Esophagus squamous epithelium (tissue), 4 donors: ENCODE measurements around the gene PTPRN2.
"Not testable (repeated sequence)": the region's sequence is repeated elsewhere in the genome, so short reads cannot be mapped to it uniquely, and the experiment has no call there.

Experiments
- POLR2A ChIP-seq, 4 donors: fragments of 450-650 bp; IDR thresholded peaks; one replicate each; pipeline ENCODE4 v1.6.1; 2017; ENCODE audit warnings: antibody characterized with exemption in 4 of 4, mild to moderate bottlenecking in 4 of 4, moderate library complexity in 3 of 4
- TF ChIP-seq, protein P1 (sequence below), 6 experiments: fragments of 450-650 bp in 4 of 6; fragments of 200-600 bp in 2 of 6; sonication (generic) in 2 of 6; IDR thresholded peaks; one replicate each; pipeline ENCODE4 v1.5.1; 2016 to 2019; ENCODE audit warnings: antibody characterized with exemption in 6 of 6, mild to moderate bottlenecking in 4 of 6, moderate library complexity in 4 of 6

DNA sequence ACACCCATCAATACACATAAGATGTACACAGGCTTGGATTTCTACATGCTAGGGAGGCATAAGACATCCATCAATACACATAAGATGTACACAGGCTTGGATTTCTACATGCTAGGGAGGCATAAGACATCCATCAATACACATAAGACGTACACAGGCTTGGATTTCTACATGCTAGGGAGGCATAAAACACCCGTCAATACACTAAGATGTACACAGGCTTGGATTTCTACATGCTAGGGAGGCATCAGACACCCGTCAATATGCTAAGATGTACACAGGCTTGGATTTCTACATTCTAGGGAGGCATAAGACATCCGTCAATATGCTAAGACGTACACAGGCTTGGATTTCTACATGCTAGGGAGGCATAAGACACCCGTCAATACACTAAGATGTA, 283.6 kb downstream of the PTPRN2 start:
- TF ChIP-seq, protein P1, sequence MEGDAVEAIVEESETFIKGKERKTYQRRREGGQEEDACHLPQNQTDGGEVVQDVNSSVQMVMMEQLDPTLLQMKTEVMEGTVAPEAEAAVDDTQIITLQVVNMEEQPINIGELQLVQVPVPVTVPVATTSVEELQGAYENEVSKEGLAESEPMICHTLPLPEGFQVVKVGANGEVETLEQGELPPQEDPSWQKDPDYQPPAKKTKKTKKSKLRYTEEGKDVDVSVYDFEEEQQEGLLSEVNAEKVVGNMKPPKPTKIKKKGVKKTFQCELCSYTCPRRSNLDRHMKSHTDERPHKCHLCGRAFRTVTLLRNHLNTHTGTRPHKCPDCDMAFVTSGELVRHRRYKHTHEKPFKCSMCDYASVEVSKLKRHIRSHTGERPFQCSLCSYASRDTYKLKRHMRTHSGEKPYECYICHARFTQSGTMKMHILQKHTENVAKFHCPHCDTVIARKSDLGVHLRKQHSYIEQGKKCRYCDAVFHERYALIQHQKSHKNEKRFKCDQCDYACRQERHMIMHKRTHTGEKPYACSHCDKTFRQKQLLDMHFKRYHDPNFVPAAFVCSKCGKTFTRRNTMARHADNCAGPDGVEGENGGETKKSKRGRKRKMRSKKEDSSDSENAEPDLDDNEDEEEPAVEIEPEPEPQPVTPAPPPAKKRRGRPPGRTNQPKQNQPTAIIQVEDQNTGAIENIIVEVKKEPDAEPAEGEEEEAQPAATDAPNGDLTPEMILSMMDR (IDR thresholded peaks at IDR 0.05) = not testable (repeated sequence)
- TF ChIP-seq POLR2A (IDR thresholded peaks at IDR 0.05) = not testable (repeated sequence)
